Subcutaneous adipose tissue (tissue), 4 donors: Measurements from ENCODE around the gene XRRA1. TPM values are rescaled to one million over a fixed set of nuclear protein-coding genes. Genes with fewer than 3 reads are reported as not detected.

ENCODE experiments used
- total RNA-seq, 4 donors: library from RNA; depleted of rRNA; stranded (reverse); fragments of >200 nt; gene quantifications; one replicate each; pipeline ENCODE4 v1.1.0, GENCODE V29; 2016
- TF ChIP-seq, protein P1 (sequence below): fragments of 450-650 bp; IDR thresholded peaks from one replicate; pipeline ENCODE4 v1.5.1; 2016; ENCODE audit warnings: low read depth, mild to moderate bottlenecking, control low read depth, antibody characterized with exemption, moderate library complexity

Gene XRRA1
- total RNA-seq, 4 donors from 2014 or later: 12.9 to 35.0 (median 18.2) TPM

DNA sequence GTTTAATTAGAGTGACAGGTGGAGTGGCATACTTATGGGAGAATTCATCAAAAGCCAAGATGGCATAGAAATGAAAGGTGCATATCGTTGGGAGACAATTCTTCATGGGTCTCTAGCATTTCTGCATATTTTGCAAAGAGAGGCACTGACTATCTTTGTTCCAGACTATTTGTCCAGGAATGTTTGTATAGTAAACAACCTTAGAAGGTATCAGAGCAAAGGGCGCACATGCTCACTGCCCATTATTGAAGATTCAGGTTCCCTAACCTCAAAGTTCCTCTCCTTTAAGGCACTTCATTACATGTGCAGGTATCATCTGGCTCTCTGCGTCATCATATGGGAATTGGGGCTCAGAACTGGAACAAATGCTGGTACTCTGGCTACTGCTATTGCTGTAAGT lies 35.2 kb upstream of the XRRA1 start:
- TF ChIP-seq, protein P1, sequence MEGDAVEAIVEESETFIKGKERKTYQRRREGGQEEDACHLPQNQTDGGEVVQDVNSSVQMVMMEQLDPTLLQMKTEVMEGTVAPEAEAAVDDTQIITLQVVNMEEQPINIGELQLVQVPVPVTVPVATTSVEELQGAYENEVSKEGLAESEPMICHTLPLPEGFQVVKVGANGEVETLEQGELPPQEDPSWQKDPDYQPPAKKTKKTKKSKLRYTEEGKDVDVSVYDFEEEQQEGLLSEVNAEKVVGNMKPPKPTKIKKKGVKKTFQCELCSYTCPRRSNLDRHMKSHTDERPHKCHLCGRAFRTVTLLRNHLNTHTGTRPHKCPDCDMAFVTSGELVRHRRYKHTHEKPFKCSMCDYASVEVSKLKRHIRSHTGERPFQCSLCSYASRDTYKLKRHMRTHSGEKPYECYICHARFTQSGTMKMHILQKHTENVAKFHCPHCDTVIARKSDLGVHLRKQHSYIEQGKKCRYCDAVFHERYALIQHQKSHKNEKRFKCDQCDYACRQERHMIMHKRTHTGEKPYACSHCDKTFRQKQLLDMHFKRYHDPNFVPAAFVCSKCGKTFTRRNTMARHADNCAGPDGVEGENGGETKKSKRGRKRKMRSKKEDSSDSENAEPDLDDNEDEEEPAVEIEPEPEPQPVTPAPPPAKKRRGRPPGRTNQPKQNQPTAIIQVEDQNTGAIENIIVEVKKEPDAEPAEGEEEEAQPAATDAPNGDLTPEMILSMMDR: no peak

DNA sequence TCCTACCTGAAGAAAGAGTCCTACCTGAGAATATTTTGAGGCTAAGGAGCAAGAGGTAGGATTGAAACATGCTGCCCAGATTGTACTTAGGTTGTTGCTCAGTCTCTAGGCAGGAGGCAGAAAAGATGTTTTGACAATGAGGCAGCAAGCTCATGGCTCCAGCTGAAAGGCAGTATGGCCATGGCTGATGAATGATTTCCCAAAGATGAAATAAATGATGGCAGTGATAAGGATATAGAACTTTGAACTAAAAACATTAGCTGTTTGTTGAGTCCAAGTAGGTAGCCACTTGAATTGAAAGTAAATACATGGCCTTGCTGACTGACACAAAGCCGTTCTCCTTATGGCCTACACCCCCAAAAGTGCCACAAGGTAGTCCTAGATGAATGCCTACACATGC lies 33.0 kb upstream of the XRRA1 start:
- TF ChIP-seq, protein P1: no peak

DNA sequence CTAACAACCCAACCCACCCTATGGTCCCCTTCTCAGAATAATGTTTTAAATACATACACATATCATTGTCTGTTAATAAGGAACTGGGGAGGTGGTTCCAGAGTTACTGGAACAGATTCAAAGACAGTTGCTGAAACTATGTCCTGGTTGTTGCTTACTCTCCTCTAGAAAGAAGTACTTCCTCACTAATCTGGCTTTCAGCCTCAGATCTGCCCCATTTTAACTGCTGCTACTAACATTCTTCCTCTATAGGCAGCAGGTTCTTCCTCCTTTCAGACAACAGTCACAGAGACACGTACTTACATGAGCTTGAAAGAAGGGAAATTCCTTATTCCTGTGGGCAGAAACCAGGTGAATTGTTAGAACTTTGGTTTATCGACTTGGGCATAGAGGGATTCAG lies 31.7 kb upstream of the XRRA1 start:
- TF ChIP-seq, protein P1: no peak

DNA sequence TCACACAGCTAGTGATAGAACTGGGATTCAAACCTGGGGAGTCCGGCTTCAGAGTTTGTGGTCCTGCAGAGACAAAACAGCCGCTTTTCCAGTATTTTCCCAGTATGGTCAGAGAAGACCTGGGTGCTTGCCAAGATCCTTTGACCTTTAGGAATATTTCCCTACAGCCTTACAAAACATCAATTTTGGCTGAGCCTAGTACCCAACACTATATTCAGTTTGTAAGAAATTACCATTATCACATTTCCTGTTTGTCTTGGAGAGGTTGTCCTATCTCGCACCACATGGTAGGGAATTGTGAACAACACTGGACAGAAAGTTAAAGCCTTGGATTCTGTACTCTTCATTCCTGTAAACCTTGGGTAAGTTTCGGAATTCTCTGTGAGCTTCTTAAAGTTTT lies 29.1 kb upstream of the XRRA1 start:
- TF ChIP-seq, protein P1: no peak

DNA sequence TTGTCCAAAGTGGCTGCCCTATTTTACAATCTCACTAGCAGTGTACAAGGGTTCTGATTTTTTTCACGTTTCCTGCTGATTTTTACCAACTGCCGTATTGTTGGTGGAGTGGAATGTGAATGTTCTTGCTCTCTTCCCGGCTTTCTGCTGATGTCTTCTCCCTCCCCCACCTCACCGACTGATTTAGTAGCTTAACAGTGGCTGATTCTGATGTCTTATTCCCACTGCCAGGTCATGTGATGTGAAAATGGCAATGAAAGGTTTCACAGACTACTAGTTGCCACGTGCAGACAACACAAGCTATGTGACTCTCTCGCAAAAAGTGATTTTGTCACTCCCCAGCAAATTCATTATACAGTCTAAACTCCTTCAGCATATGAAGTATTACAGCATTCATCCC lies 22.5 kb upstream of the XRRA1 start:
- TF ChIP-seq, protein P1: no peak

DNA sequence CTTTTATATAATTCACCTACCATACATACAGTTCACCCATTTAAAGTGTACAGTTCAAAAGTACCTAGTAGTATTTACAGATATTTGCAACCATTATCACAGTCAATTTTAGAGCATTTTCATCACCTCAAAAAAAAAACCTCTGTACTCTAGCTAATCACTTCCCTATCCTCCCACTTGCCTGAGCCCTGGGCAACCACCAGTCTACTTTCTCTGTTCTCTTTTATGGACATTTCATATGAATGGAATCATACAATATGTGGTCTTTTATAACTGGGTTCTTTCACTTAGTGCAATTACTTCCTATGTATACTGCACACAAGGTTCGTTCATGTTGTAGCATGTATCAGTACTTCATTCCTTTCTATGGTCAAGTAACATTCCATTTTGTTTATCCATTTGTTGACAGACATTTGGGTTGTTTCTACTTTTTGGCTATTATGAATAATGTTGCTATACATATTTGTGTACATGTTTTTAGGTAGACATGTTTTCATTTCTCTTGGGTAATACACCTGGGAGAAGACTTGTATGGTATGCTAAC lies 22.0 kb upstream of the XRRA1 start:
- TF ChIP-seq, protein P1: no peak

DNA sequence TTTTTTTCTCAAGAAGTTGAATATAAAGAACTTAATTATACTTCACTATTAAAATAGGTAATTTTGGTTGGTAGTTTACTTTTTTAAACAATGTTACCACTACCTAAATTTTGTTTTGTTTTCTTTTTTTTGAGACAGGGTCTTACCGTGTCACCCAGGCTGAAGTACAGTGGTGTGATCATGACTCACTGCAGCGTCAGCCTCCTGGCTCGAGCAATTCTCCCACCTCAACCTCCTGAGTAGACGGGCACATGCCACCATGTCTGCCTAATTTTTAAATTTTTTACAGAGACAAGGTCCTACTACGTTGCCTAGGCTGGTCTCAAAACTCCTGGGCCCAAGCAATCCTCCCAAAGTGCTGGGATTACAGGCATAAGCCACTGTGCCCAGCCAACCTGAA lies 17.8 kb upstream of the XRRA1 start:
- TF ChIP-seq, protein P1: no peak
